GM18951 (cell line): Measurements from ENCODE around the gene MOB3B.

Experiments used
- POLR2A ChIP-seq: IDR thresholded peaks from 4 replicates; pipeline ENCODE4 v1.6.1; 2011; ENCODE audit warnings: mild to moderate bottlenecking; ENCODE audit not compliant: insufficient read length, insufficient read depth; ENCODE audit errors: extremely low read depth
- in situ Hi-C: fragments of 300-500 bp; cut with MboI; formaldehyde crosslinking; loops from one replicate; pipeline ENCODE4 v1.12.0; 2022; ENCODE audit warnings: low sequenced_read_pairs, mixed read lengths, inconsistent platforms; ENCODE audit not compliant: unreplicated experiment

Gene MOB3B

GRCh38 chr9:27497883-27498417, 31.7 kb downstream of the MOB3B start:
- TF ChIP-seq POLR2A: no peak

GRCh38 chr9:27496135-27496504, 33.5 kb downstream of the MOB3B start:
- TF ChIP-seq POLR2A: no peak
- in situ Hi-C loops: no loop called here

More at GRCh38 chr9:27497883-27498417, 31.7 kb downstream of the MOB3B start:
- in situ Hi-C loops: no loop called here

DNA sequence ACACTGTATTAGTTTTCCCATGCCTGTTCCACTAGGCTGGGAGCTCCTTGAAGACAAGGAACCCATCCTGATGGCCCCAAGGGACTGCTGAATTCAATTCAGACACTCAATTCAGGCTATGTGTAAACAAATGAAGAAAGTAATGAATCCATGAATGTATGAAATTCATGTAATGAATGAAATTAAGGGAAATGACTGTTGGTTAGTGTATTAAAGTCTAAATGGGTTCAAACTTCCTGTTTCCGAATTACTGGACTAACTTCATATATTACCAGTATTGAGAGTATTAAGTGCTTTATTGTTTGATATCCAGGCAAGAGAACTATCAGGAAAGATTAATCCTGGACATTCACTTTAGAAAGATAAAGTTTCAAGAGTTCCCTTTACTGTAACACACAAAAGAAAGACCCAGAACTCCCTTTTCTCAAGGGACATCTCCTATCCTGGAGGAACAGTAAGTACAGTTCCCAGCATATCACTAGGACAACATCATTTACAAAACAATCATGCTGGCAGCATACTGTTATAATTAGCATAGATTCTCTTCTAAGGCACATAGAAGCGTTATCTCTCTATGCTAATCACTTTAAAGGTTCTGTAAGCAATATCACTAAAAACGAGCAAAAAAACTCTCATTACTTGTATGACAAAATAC, 34.0 kb downstream of the MOB3B start:
- in situ Hi-C loops: no loop called here
- no peak for TF ChIP-seq POLR2A

GRCh38 chr9:27491154-27491553, 38.5 kb downstream of the MOB3B start:
- TF ChIP-seq POLR2A: no peak
- in situ Hi-C loops: no loop called here

GRCh38 chr9:27489087-27489876, 40.3 kb downstream of the MOB3B start:
- no peak for TF ChIP-seq POLR2A
- in situ Hi-C loops: no loop called here

- TF ChIP-seq POLR2A: no peak
- in situ Hi-C loops: no loop called here
Observed at GRCh38 chr9:27487927-27488326, 41.7 kb downstream of the MOB3B start.

GRCh38 chr9:27487128-27487640, 42.4 kb downstream of the MOB3B start:
- in situ Hi-C loops: no loop called here

DNA sequence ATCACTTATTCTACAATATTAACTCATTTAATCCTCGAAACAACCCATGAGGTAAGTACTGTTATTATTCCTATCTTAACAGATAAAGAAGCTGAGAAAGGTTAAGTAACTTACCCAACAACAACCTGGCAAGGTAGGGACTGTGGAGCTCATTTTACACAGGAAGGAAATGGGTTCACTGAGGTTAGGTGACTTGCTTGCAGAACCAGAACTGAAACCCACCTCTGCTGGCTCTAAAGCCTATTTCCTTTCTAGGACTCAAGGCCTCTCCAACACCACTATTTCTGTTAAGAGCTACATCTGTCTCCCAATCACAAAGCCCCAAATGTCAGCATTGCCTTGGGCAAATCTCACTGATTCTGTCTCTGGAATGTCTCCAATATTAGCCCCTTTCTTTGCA, 44.5 kb downstream of the MOB3B start:
- in situ Hi-C loops: no loop called here
- TF ChIP-seq POLR2A: no peak

More at GRCh38 chr9:27487128-27487640, 42.4 kb downstream of the MOB3B start:
- TF ChIP-seq POLR2A: no peak

DNA sequence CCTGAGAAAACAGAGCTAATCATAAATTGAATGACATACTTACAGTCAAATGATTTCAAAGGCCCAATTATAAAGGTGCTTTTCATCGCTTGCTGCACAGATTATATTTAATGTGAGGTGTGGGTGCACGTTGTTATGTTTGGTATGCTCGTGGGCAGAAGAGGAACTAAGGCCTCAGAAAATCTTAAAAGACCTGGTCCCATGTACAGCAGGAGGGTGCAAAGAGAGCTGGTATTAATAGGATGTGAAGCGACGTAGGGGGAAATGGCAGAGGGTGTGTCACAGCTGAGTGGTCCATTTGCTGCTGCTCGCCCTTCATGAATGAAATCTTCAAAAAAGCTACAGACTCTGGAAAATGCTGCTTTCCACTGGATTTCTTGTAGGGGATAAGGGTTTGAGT, 46.0 kb downstream of the MOB3B start:
- in situ Hi-C loops: no loop called here
- TF ChIP-seq POLR2A: no peak

- in situ Hi-C loops: no loop called here
- TF ChIP-seq POLR2A: no peak
Observed at GRCh38 chr9:27482709-27483108, 46.9 kb downstream of the MOB3B start.

DNA sequence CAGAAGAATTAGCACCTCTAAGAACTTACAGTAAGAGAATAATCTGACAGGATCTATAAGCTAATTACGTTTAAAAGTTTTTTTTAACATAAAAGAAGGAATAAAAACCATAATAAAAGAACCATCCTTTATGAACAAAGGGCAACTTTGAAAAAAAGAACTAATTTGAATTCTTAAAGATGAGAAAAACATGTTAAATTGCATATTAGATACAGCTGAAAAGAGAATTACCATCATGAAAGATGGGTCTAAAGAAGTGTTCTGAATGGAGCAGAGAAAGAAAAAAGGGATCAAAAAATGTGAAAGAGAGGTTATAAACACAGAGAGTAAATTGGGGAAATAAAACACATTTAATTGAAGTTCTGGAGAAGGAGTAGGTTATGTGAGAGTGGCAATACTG, 51.3 kb downstream of the MOB3B start:
- no peak for TF ChIP-seq POLR2A
- in situ Hi-C loops: no loop called here

- in situ Hi-C loops: no loop called here
- no peak for TF ChIP-seq POLR2A
Observed at GRCh38 chr9:27476870-27477515, 52.6 kb downstream of the MOB3B start.

DNA sequence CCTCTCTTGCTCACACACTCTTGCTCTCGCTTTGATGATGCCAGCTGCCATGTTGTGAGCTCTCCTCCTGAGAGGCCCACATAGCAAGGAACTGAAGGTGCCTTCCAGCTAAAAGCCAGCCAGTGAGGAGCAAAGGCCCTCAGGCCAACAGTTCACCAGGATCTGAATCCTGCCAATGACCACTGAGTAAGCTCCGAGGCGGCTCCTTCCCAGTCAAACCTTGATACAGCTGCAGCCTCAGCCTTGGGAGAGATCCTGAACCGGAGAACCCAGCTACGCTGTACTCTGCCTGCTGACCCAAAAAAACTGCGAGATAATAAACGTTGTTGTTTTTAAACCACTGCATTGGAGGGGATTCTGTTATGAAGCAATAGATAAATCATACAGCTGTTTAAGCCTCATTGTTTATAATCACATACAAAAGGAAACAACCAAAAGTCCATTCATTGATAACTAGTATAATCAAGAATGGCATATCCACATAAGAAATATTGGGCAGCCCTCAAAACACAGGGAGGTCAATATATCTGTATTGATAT, 54.5 kb downstream of the MOB3B start:
- TF ChIP-seq POLR2A: no peak
- in situ Hi-C loops: no loop called here
